ENCODE data around the gene CHMP2A. TPM values are rescaled to one million over a fixed set of nuclear protein-coding genes. Genes with fewer than 3 reads are reported as not detected.

The CHMP2A gene
- total RNA-seq, 1 donor, result 111 TPM

DNA sequence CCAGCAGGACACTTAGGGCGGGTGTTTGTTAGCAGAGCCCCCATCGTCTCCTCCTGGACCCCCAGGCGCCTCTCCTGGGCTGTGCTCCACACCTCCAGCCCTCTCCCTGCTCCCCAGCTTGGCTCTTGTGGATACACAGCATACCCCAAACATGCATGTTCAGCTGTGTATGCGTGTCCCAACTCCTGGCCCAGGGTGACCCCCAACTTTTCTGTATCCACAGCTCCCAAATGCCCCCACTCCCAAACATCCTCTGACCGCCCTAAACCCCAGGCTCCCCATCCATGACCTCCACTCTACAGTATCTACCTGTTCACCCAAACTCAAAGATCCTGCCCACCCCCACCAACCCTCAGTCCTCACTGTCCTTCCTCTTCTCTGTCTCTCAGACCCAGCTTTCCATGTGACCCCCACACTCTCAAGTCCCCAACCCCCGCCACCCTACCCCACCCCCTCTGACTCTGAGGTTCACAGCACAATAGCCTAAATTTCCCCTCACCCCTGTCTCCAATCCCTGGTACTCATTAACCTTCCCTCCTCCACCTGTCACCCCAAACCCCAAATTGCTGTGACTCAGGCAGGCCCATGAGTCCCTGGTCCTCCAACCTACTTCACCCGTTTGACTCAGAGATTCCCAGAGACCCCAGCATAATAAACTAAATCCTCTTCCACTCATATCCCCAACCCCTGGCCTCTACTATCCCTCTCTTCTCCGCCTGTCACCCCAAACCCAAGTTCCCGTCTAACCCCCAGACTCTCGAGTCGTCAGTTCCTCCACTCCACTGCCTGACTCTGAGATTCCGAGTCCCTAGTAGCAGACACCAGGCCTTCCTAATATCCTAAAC, 2.5 kb upstream of the CHMP2A start:
- no peak for DNase-seq (ENCODE audit: low read depth)
- TF ChIP-seq, protein P1, sequence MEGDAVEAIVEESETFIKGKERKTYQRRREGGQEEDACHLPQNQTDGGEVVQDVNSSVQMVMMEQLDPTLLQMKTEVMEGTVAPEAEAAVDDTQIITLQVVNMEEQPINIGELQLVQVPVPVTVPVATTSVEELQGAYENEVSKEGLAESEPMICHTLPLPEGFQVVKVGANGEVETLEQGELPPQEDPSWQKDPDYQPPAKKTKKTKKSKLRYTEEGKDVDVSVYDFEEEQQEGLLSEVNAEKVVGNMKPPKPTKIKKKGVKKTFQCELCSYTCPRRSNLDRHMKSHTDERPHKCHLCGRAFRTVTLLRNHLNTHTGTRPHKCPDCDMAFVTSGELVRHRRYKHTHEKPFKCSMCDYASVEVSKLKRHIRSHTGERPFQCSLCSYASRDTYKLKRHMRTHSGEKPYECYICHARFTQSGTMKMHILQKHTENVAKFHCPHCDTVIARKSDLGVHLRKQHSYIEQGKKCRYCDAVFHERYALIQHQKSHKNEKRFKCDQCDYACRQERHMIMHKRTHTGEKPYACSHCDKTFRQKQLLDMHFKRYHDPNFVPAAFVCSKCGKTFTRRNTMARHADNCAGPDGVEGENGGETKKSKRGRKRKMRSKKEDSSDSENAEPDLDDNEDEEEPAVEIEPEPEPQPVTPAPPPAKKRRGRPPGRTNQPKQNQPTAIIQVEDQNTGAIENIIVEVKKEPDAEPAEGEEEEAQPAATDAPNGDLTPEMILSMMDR (IDR thresholded peaks at IDR 0.05; ENCODE audit: insufficient read depth, low read depth, low read length), result no peak
- H3K4me3 ChIP-seq (ENCODE audit: low read depth, low read length), result peak overlapping the region; percentile 98

DNA sequence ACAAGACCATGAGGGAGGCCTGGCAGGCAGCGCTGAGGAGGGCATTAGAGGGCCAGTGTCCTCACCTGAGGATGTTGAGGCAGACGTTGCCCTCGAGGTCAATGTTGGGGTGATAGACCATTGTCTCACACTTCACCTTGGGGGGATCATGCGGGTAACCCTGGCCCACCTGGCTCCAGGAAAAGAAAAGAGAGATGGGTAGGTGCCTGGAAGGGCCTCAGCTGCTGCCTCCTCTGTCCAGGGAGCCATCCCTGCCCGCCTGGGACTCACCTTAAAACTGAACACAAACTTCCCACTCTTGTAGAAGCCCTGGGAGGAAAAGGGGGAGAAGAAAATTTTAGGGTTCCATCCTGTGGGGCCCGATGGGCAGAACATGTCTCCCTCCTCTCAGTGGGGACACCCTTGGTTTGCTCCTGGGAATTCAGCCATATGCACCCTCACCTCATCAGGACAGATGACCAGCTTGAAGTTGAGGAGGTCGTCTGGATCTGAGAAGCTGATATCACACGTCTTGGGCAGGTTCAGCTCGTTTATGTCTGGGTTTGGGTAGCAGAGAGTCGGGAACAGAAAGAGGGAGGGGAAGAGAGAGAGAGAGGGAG, 1.8 kb upstream of the CHMP2A start:
- TF ChIP-seq, protein P1 (IDR thresholded peaks at IDR 0.05; ENCODE audit: insufficient read depth, low read depth, low read length), result no peak
- H3K4me3 ChIP-seq (ENCODE audit: low read depth, low read length), result peak overlapping the region; percentile 98
- DNase-seq (ENCODE audit: low read depth), result no peak

DNA sequence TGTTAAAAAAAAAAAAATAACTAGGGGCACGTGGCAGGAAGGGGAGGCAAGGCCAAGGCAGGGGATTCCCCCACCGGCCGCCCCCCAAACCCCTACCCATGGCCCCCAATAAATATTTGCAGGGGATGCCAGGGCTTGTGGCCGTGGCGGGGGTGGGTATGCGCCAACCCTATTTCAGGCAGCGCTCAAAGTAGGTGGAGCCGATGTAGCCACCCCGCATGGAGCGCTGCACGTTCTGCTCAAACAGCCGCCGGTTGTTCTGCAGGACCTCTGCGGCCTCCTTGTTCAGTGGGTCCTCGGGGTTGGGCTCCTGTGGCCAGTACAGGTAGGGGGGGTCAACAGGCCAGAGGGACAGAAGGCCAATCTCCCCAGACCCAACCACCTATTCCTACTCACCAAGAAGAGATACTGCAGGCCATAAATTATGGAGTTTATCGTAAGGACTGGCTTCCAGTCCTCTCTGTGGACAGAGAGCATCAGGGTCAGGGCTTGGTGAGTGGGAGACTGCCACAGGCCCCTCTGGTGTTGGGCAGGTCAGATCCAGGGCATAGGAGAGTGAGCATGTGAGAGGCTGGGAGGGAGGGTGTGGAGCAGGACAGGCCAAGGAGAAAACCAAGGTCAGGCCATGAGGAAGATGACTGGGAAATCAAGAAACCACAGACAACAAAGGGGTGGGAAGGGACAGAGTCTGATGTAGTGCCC, 1.2 kb upstream of the CHMP2A start:
- H3K4me3 ChIP-seq (ENCODE audit: low read depth, low read length), result no peak overlapping the region
- DNase-seq (ENCODE audit: low read depth), result no peak
- TF ChIP-seq, protein P1 (IDR thresholded peaks at IDR 0.05; ENCODE audit: insufficient read depth, low read depth, low read length), result no peak

DNA sequence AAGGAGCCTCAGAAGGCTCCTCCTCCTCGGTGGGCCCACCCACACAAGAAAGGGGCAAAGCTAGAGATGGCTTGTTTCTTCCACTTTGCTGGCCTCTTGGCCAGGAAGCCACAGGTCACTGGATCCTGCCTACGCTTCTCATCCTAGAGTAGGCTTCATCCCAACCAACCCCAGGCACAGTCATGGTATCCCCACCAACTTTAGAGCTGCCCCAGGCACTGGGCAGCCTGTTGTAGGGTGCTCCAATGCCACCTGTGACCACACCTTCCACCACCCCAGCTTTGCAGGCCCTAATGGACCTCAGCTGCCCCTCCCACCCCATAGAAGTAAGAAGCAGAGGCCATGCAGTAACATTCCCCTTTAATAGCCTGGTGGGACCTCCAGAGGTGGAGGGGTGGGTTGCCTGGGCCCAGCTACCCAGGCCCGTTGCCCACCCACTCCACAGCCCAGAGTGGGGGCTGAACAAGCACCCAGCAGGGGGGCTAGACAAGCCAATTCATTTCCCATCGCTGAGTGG, 522 bp upstream of the CHMP2A start:
- peak overlapping the region; percentile 88 for H3K4me3 ChIP-seq (ENCODE audit: low read depth, low read length)
- DNase-seq (ENCODE audit: low read depth), result no peak
- TF ChIP-seq, protein P1 (IDR thresholded peaks at IDR 0.05; ENCODE audit: insufficient read depth, low read depth, low read length), result no peak

DNA sequence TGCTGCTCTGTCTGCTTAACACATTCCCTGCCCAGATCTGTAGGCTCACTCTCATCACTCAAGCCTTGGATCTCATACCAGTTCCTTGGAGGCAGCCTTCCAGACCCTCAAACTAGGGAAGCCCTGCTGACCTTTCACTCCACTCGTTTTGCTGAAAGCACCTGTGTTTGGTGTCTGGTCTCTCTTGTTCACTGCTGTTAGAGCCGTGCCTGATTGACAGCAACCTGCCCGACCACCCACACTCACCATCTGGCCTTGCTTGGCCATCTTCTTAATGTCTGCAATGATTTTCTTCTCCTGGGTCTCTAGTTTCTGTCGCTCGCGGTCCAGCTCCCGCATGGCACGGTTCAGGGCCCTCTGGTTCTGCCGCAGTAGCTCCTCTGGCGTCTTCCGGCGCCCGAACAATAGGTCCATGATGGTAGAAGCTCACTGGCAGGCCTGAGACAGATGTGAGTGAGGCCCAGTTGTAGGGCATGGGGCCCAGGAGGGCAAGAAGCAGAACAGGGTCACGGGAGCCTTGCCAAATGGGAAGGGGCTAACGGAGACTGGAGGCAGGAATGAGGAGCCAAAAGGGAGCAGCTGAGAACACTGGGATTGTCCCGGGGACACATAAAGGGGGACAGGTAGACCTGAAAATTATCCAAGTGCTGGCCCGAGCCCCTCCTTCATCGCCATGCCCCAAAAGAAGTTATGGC, 959 bp downstream of the CHMP2A start:
- DNase-seq (ENCODE audit: low read depth), result no peak
- peak overlapping the region; percentile 88 for H3K4me3 ChIP-seq (ENCODE audit: low read depth, low read length)
- TF ChIP-seq, protein P1 (IDR thresholded peaks at IDR 0.05; ENCODE audit: insufficient read depth, low read depth, low read length), result no peak

DNA sequence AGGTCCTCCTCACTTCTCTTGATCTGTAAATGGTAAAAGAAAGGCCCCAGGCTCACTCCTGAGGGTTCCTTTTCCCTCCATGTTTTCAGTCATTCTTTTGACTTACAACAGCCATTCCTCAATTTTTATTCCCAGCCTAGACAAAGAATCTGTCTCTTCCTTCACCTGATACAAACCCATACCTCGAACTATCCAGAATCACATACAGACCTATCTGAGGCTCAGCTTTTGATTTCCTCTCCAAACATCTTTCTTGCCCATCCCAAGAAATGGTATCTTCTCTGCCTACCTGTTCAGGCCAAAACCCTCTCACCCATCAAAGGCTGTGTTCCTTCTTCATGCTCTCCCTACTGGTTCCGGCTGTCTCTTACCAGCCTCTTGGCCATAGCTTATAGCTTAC, 2.2 kb downstream of the CHMP2A start:
- TF ChIP-seq, protein P1 (IDR thresholded peaks at IDR 0.05; ENCODE audit: insufficient read depth, low read depth, low read length), result no peak
- DNase-seq (ENCODE audit: low read depth), result no peak
- H3K4me3 ChIP-seq (ENCODE audit: low read depth, low read length), result no peak overlapping the region

All from fibroblast of villous mesenchyme (primary cell).